Mesothelial cell of epicardium (in vitro differentiated cells): ENCODE measurements around the gene MRGPRF. TPM values are rescaled to one million over a fixed set of nuclear protein-coding genes. Genes with fewer than 3 reads are reported as not detected.
A peak's percentile ranks its signal among the peaks of the same experiment; 100 is the strongest.
"Not testable (repeated sequence)": the region's sequence is repeated elsewhere in the genome, so short reads cannot be mapped to it uniquely, and the experiment has no call there.

ENCODE experiments used
- DNase-seq, 2 experiments: peaks; one replicate each; pipeline ENCODE4 v3.0.0; 2021; ENCODE audit warnings: low spot score in 2 of 2; ENCODE audit not compliant: unreplicated experiment in 2 of 2
- H3K27ac Mint-ChIP-seq: 2 replicates; pipeline ENCODE4 v1.8.0; 2021; ENCODE audit warnings: mixed read lengths
- H3K27me3 Mint-ChIP-seq: 2 replicates; pipeline ENCODE4 v1.8.0; 2021; ENCODE audit warnings: low read depth, mixed read lengths
- H3K36me3 Mint-ChIP-seq: 2 replicates; pipeline ENCODE4 v1.8.0; 2021; ENCODE audit warnings: mixed read lengths
- H3K4me1 Mint-ChIP-seq: 2 replicates; pipeline ENCODE4 v1.8.0; 2021; ENCODE audit warnings: mixed read lengths
- H3K4me3 Mint-ChIP-seq: 2 replicates; pipeline ENCODE4 v1.8.0; 2021; ENCODE audit warnings: mild to moderate bottlenecking, moderate library complexity, mixed read lengths
- H3K9me3 Mint-ChIP-seq: 2 replicates; pipeline ENCODE4 v1.8.0; 2021; ENCODE audit warnings: mixed read lengths
- CTCF ChIP-seq: fragments of 200-600 bp; sonication (generic); IDR thresholded peaks from one replicate; pipeline ENCODE4 v1.5.0; 2021; ENCODE audit warnings: antibody characterized with exemption; ENCODE audit not compliant: unreplicated experiment
- total RNA-seq: library from RNA; stranded (reverse); gene quantifications from 3 replicates; pipeline ENCODE4 v1.2.1, GENCODE V29; 2021

Gene MRGPRF
- total RNA-seq, 1 donor from 2014 or later: 3.4 TPM

GRCh38 chr11:69000831-69001242 is 12.2 kb downstream of the MRGPRF start:
- H3K4me3 Mint-ChIP-seq: no peak overlapping the region
- peak overlapping the region; percentile 39 for H3K27ac Mint-ChIP-seq
- H3K36me3 Mint-ChIP-seq: no peaks in the 10 kb centered on the region
- H3K4me1 Mint-ChIP-seq: peaks cover 21% of the 10 kb centered on the region
- DNase-seq: no peak
- TF ChIP-seq CTCF: peak; percentile 45
- H3K27me3 Mint-ChIP-seq: no peaks in the 10 kb centered on the region
- H3K9me3 Mint-ChIP-seq: no peaks in the 10 kb centered on the region

- peaks cover 21% of the 10 kb centered on the region for H3K4me1 Mint-ChIP-seq
Observed at GRCh38 chr11:69000391-69000790, 12.7 kb downstream of the MRGPRF start.

DNA sequence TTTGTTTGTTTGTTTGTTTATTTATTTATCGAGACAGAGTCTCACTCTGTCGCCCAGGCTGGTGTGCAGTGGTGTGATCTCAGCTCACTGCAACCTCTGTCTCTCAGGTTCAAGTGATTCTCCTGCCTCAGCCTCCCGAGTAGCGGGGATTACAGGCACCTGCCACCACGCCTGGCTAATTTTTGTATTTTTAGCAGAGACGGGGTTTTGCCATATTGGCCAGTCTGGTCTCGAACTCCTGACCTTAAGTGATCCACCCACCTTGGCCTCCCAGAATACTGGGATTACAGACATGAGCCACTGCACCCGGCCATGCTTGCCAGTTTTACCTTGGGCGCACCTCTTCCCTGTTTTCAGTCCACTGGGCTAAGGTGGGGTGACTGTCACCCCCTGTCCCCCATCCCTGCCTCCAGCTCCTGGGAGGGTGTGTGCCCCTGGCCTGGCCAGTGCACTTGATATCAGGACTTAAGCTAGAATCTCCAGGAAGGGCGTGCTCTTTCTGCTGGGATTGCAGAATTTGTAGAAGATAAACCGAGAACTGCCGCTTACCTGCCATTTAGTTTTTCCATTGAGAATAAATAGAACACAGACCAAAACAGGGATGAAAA is 13.2 kb downstream of the MRGPRF start:
- not testable (repeated sequence) for H3K36me3 Mint-ChIP-seq, H3K27ac Mint-ChIP-seq, H3K9me3 Mint-ChIP-seq, DNase-seq, H3K4me3 Mint-ChIP-seq, H3K27me3 Mint-ChIP-seq
- peaks cover 21% of the 10 kb centered on the region for H3K4me1 Mint-ChIP-seq

More at GRCh38 chr11:69000391-69000790, 12.7 kb downstream of the MRGPRF start:
- no peaks in the 10 kb centered on the region for H3K36me3 Mint-ChIP-seq
- H3K9me3 Mint-ChIP-seq: no peaks in the 10 kb centered on the region
- no peak for DNase-seq
- H3K27me3 Mint-ChIP-seq: no peaks in the 10 kb centered on the region
- TF ChIP-seq CTCF: no peak
- no peak overlapping the region for H3K4me3 Mint-ChIP-seq
- no peak overlapping the region for H3K27ac Mint-ChIP-seq

DNA sequence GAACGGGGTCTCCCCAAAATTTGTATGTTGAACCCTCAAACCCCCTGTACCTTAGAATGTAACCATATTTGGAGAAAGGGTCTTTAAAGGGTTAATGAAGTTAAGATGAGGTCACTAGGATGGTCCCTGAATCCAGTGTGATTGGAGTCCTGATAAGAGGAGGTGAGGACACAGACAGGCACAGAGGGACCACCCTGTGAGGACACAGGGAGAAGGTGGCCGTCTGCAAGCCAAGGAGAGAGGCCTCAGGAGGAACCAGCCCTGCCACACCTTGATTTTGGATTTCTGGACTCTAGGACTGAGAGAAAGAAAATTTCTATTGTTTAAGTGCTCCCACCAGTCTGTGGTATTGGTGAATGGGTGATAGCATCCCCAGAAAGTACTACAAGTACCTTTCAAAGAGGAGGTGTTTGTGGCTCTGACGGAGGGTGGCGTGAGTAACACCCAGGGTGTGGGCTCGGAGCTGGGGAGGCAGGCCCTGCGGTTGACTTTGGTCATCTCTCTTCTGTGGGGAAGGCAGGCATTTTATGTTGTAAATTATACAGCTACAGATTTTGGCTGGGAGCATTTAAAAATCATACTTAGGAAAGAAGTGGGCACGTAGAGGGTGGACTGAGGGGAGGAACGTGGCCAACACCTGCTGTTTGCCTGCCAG is 13.8 kb downstream of the MRGPRF start:
- Mint-ChIP-seq H3K27me3 (no peaks in the 10 kb centered on the region), H3K4me3 (no peak overlapping the region)

DNA sequence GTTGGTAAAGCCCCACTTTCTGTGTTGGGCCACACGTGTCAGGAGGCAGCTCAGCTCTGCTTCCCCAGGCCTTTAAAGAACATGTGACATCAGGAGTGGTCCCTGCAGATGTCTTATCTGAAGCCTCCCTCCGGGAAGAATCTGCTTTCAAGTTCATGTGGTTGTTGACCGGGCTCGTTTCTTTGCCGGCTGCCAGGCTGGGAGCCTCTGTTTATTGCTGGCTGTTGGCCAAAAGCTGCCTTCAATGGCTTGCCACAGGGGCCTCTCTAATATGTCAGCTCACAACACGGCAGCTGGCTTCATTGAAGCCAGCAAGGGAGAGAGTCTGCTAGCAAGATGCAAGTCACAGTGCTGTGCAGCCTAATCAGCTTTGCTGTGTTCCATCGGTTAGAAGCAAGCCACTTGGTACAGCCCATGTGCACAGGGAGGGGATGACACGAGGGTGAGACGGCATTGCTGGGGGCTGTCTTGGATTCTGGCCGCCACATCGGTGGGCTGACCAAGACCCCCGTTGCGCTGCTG is 14.6 kb downstream of the MRGPRF start:
- Mint-ChIP-seq H3K27ac (no peak overlapping the region), H3K27me3 (no peaks in the 10 kb centered on the region), H3K9me3 (no peaks in the 10 kb centered on the region), H3K4me1 (peaks cover 21% of the 10 kb centered on the region), H3K4me3 (no peak overlapping the region), H3K36me3 (no peaks in the 10 kb centered on the region)
- DNase-seq: no peak
- no peak for TF ChIP-seq CTCF

More for the DNA sequence above, 13.8 kb downstream of the MRGPRF start:
- Mint-ChIP-seq H3K4me1 (peaks cover 21% of the 10 kb centered on the region), H3K27ac (peak overlapping the region; percentile 31), H3K36me3 (no peaks in the 10 kb centered on the region), H3K9me3 (no peaks in the 10 kb centered on the region)
- no peak for TF ChIP-seq CTCF
- no peak for DNase-seq

GRCh38 chr11:68997995-68998348 is 15.1 kb downstream of the MRGPRF start:
- H3K4me1 Mint-ChIP-seq: peaks cover 21% of the 10 kb centered on the region
- no peaks in the 10 kb centered on the region for H3K9me3 Mint-ChIP-seq
- no peak overlapping the region for H3K27ac Mint-ChIP-seq
- TF ChIP-seq CTCF: no peak
- no peaks in the 10 kb centered on the region for H3K27me3 Mint-ChIP-seq
- no peaks in the 10 kb centered on the region for H3K36me3 Mint-ChIP-seq
- no peak overlapping the region for H3K4me3 Mint-ChIP-seq
- no peak for DNase-seq
